A549 (cell line): ENCODE results near the gene GNAS. TPM values are rescaled to one million over a fixed set of nuclear protein-coding genes. Genes with fewer than 3 reads are reported as not detected.

Experiments
- ATAC-seq, 2 experiments: fragments of 200-7000 bp in 1 of 2; fragments of >200 bp in 1 of 2; cut with Nextera tagmentation in 1 of 2; cut with Tn5 transposase in 1 of 2; 3 replicates each; pipeline versions ENCODE4 v1.8.0 to v1.9.1; 2018 to 2020; ENCODE audit warnings: mild to moderate bottlenecking in 1 of 2, moderate library complexity in 1 of 2
- CTCF ChIA-PET: fragments of 300-600 bp; sonication (Branson Sonifier 250); formaldehyde crosslinking; extraction: SDS; loops from one replicate; lab custom pipeline; 2021; ENCODE audit warnings: antibody characterized with exemption, inconsistent platforms; lab: Yijun Ruan, JAX
- POLR2A ChIA-PET: fragments of 350-600 bp; formaldehyde crosslinking; extraction: SDS; loops from one replicate; lab custom pipeline; 2021; ENCODE audit warnings: antibody characterized with exemption, inconsistent platforms; lab: Yijun Ruan, JAX
- DNase-seq, 2 experiments: peaks; one replicate each; pipeline versions ENCODE4 v3.0.0 to v3.0.0-alpha.2; 2011 to 2016; ENCODE audit warnings: low read depth in 1 of 2, low spot score in 1 of 2
- FAIRE-seq: peaks from 2 replicates; lab custom pipeline; 2011; peaks lifted over from hg19 to GRCh38; lab: Jason Lieb, UNC
- H3K27ac ChIP-seq, 2 experiments: fragments of >200 bp; sonication (Bioruptor Twin); formaldehyde crosslinking; 3 replicates each; pipeline ENCODE4 v1.5.1; 2016 to 2017
- H3K4me1 ChIP-seq: fragments of >200 bp; sonication (Bioruptor Twin); formaldehyde crosslinking; 3 replicates; pipeline ENCODE4 v1.6.1; 2016
- H3K4me2 ChIP-seq: fragments of >200 bp; sonication (Bioruptor Twin); formaldehyde crosslinking; 3 replicates; pipeline ENCODE4 v1.6.1; 2016
- H3K4me3 ChIP-seq: fragments of >200 bp; sonication (Bioruptor Twin); formaldehyde crosslinking; 3 replicates; pipeline ENCODE4 v1.5.1; 2016
- H3K9me3 ChIP-seq: fragments of >200 bp; sonication (Bioruptor Twin); formaldehyde crosslinking; 3 replicates; pipeline ENCODE4 v1.6.1; 2016
- BCL3 ChIP-seq: fragments of >200 bp; sonication (Bioruptor Twin); formaldehyde crosslinking; IDR thresholded peaks from 3 replicates; pipeline ENCODE4 v1.6.1; 2016
- CEBPB ChIP-seq, 2 experiments: fragments of >200 bp in 1 of 2; sonication (Bioruptor Twin) in 1 of 2; formaldehyde crosslinking in 1 of 2; IDR thresholded peaks; 2 replicates each; pipeline ENCODE4 v1.6.1; 2012 to 2016
- E2F6 ChIP-seq: IDR thresholded peaks from 2 replicates; pipeline ENCODE4 v1.6.1; 2012; ENCODE audit warnings: low read depth, borderline replicate concordance
- EHF ChIP-seq: fragments of 250-450 bp; sonication (Bioruptor Pico); IDR thresholded peaks from 2 replicates; pipeline ENCODE4 v1.5.0; 2020; ENCODE audit warnings: mild to moderate bottlenecking
- EHMT2 ChIP-seq: fragments of 200-600 bp; sonication (generic); IDR thresholded peaks from 2 replicates; pipeline ENCODE4 v1.6.1; 2016; ENCODE audit warnings: antibody characterized with exemption, low read depth, mild to moderate bottlenecking, moderate library complexity
- ELK1 ChIP-seq: fragments of 150-350 bp; IDR thresholded peaks from 2 replicates; pipeline ENCODE4 v1.6.1; 2014; ENCODE audit warnings: low read depth, mild to moderate bottlenecking, low read length
- FOSB ChIP-seq: fragments of 250-450 bp; sonication (Bioruptor Pico); IDR thresholded peaks from 2 replicates; pipeline ENCODE4 v1.5.0; 2020; ENCODE audit warnings: mild to moderate bottlenecking, moderate library complexity
- FOSL2 ChIP-seq, 2 experiments: fragments of 450-650 bp in 1 of 2; fragments of >200 bp in 1 of 2; sonication (Bioruptor Twin) in 1 of 2; formaldehyde crosslinking; IDR thresholded peaks; 2 replicates each; pipeline versions ENCODE4 v1.5.0 to v1.6.1; 2016 to 2020; ENCODE audit warnings: mild to moderate bottlenecking in 1 of 2, moderate library complexity in 1 of 2
- GATA3 ChIP-seq: IDR thresholded peaks from 2 replicates; pipeline ENCODE4 v1.6.1; 2012; ENCODE audit warnings: borderline replicate concordance
- HES2 ChIP-seq: fragments of >200 bp; sonication (Bioruptor Twin); formaldehyde crosslinking; IDR thresholded peaks from 2 replicates; pipeline ENCODE4 v1.6.1; 2016
- HMGXB4 ChIP-seq: fragments of 250-450 bp; sonication (Bioruptor Pico); IDR thresholded peaks from 2 replicates; pipeline ENCODE4 v1.5.0; 2021; ENCODE audit warnings: mild to moderate bottlenecking, moderate library complexity, borderline replicate concordance
- HOXA7 ChIP-seq: fragments of 250-450 bp; sonication (Bioruptor Pico); IDR thresholded peaks from 2 replicates; pipeline ENCODE4 v1.5.0; 2020; ENCODE audit warnings: mild to moderate bottlenecking, moderate library complexity
- HOXB13 ChIP-seq: fragments of 250-450 bp; sonication (Bioruptor Pico); IDR thresholded peaks from 2 replicates; pipeline ENCODE4 v1.5.0; 2020; ENCODE audit warnings: low read depth, mild to moderate bottlenecking, moderate library complexity
- JUN ChIP-seq, 2 experiments: fragments of >200 bp; sonication (Bioruptor Twin); formaldehyde crosslinking; IDR thresholded peaks; 2 replicates in 1 of 2; 3 replicates in 1 of 2; pipeline ENCODE4 v1.6.1; 2016 to 2017
- POLR2A ChIP-seq: IDR thresholded peaks from 2 replicates; pipeline ENCODE4 v1.6.1; 2012; ENCODE audit warnings: mild to moderate bottlenecking, low read length
- POLR2AphosphoS2 ChIP-seq: conservative IDR thresholded peaks from 2 replicates; pipeline ENCODE4 v1.6.1; 2012; ENCODE audit warnings: low read length, improper control_type of control experiment, inconsistent platforms
- RFX5 ChIP-seq: fragments of 450-650 bp; IDR thresholded peaks from 2 replicates; pipeline ENCODE4 v1.7.1; 2014; ENCODE audit warnings: antibody characterized with exemption, mild to moderate bottlenecking, moderate library complexity
- SMC3 ChIP-seq: fragments of >200 bp; sonication (Bioruptor Twin); formaldehyde crosslinking; IDR thresholded peaks from 3 replicates; pipeline ENCODE4 v1.6.1; 2018; ENCODE audit warnings: inconsistent platforms
- TFCP2L1 ChIP-seq: fragments of 250-450 bp; sonication (Bioruptor Pico); IDR thresholded peaks from 2 replicates; pipeline ENCODE4 v1.5.0; 2021; ENCODE audit warnings: mild to moderate bottlenecking
- USF2 ChIP-seq: fragments of 450-650 bp; IDR thresholded peaks from 2 replicates; pipeline ENCODE4 v1.6.1; 2014; ENCODE audit warnings: antibody characterized with exemption
- ZC3H11A ChIP-seq: fragments of 450-650 bp; IDR thresholded peaks from 2 replicates; pipeline ENCODE4 v1.6.1; 2014; ENCODE audit warnings: antibody characterized with exemption, mild to moderate bottlenecking
- WGBS: methylation state at CpG from one replicate; pipeline ENCODE4 v1.1.6; 2017; ENCODE audit errors: missing lambda C conversion rate; 5-methylcytosine and 5-hydroxymethylcytosine counted together
- polyA plus RNA-seq, 4 experiments: library from polyadenylated mRNA; depleted of rRNA in 3 of 4; stranded (reverse); fragments of >200 nt; fragmentation: RNase III in 1 of 4; extraction: RNeasy Plus Mini Kit Qiagen cat#74134 plus additional on column Dnase treatment in 1 of 4; gene quantifications; 2 replicates in 3 of 4; 3 replicates in 1 of 4; pipeline ENCODE4 v1.2.3, GENCODE V29; 2011 to 2017

GNAS gene
- polyA plus RNA-seq, 2 of the 4 experiments (the other 2 are of a cell fraction): 534 to 600 TPM

GRCh38 chr20:58876437-58876836 lies 23.9 kb downstream of the GNAS start:
- no peak overlapping the region for H3K27ac ChIP-seq
- WGBS: 57% methylated on average over 7 of the region's 7 CpGs
- TF ChIP-seq JUN (IDR thresholded peaks at IDR 0.05) (no peak), ZC3H11A (no peak), TFCP2L1 (CRISPR knock-in tag) (no peak), HES2 (no peak), ELK1 (no peak), HOXA7 (CRISPR knock-in tag) (no peak)
- CTCF ChIA-PET: interaction anchor here (0.7 to 3.3 kb wide), 4 partner anchors 12 to 619 kb away, joined by 3 to 11 read pairs (median 8); no protein-coding TSS in a partner anchor
- H3K4me3 ChIP-seq: no peak overlapping the region
- POLR2A ChIA-PET: no interaction called here
- H3K9me3 ChIP-seq: no peaks in the 10 kb centered on the region
- DNase-seq (no peak), ATAC-seq (no peak), FAIRE-seq (no peak)
- H3K4me1 ChIP-seq: no peaks in the 10 kb centered on the region
- no peak overlapping the region for H3K4me2 ChIP-seq

- ATAC-seq: no peak
- 67% methylated on average over 11 of the region's 11 CpGs for WGBS
These were observed 24.8 kb downstream of the GNAS start for GRCh38 chr20:58877050-58877975.

More at GRCh38 chr20:58877050-58877975, 24.8 kb downstream of the GNAS start:
- POLR2A ChIA-PET: no interaction called here
- H3K4me2 ChIP-seq: no peak overlapping the region
- H3K4me3 ChIP-seq: no peak overlapping the region
- CTCF ChIA-PET: interaction anchor here (0.7 to 3.3 kb wide), 4 partner anchors 13 to 618 kb away, joined by 3 to 11 read pairs (median 8); no protein-coding TSS in a partner anchor
- no peaks in the 10 kb centered on the region for H3K4me1 ChIP-seq
- no peak overlapping the region for H3K27ac ChIP-seq
- DNase-seq: no peak
- TF ChIP-seq CEBPB (IDR thresholded peaks at IDR 0.05) (no peak), EHF (CRISPR knock-in tag) (no peak), HMGXB4 (no peak), BCL3 (no peak), SMC3 (no peak), FOSL2 (IDR thresholded peaks at IDR 0.05) (no peak), FOSL2 (CRISPR knock-in tag; IDR thresholded peaks at IDR 0.05) (no peak), POLR2A (no peak), GATA3 (no peak), E2F6 (no peak), RFX5 (no peak), USF2 (no peak), FOSB (no peak), POLR2AphosphoS2 (no peak), EHMT2 (no peak), HOXB13 (CRISPR knock-in tag) (no peak)
- no peak for FAIRE-seq
- no peaks in the 10 kb centered on the region for H3K9me3 ChIP-seq
